Adrenal gland (tissue), 5 donors: Measurements from ENCODE around the gene SLC66A3.

Experiments
- POLR2A ChIP-seq, 2 donors: fragments of 450-650 bp; IDR thresholded peaks; one replicate each; pipeline ENCODE4 v1.6.1; 2017; ENCODE audit warnings: antibody characterized with exemption in 2 of 2, mild to moderate bottlenecking in 2 of 2, moderate library complexity in 1 of 2
- TF ChIP-seq, protein P1 (sequence below), 6 experiments: fragments of 450-650 bp in 4 of 6; fragments of 200-600 bp in 2 of 6; sonication (generic) in 1 of 6; IDR thresholded peaks; 1 replicate in 5 of 6; 2 replicates in 1 of 6; pipeline versions ENCODE4 v1.5.1 to v1.8.0; 2016 to 2021; ENCODE audit warnings: antibody characterized with exemption in 6 of 6, mild to moderate bottlenecking in 2 of 6, moderate library complexity in 1 of 6
- donor health status: DM: no; HTN: no; CAD: no.

DNA sequence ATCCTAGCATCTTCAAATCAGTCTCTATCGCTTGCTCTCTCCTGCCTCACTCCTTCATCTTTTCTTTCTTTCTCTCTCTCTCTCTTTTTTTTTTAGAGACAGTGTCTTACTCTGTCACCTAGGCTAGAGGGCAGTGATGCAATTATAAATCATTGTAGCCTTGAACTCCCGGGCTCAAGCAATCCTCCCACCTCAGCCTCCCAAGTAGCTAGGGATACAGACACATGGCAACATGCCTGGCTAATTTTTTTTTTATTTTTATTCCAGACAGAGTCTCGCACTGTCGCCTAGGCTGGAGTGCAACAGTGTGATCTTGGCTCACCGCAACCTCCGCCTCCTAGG lies 10.6 kb upstream of the SLC66A3 start:
- TF ChIP-seq, protein P1, sequence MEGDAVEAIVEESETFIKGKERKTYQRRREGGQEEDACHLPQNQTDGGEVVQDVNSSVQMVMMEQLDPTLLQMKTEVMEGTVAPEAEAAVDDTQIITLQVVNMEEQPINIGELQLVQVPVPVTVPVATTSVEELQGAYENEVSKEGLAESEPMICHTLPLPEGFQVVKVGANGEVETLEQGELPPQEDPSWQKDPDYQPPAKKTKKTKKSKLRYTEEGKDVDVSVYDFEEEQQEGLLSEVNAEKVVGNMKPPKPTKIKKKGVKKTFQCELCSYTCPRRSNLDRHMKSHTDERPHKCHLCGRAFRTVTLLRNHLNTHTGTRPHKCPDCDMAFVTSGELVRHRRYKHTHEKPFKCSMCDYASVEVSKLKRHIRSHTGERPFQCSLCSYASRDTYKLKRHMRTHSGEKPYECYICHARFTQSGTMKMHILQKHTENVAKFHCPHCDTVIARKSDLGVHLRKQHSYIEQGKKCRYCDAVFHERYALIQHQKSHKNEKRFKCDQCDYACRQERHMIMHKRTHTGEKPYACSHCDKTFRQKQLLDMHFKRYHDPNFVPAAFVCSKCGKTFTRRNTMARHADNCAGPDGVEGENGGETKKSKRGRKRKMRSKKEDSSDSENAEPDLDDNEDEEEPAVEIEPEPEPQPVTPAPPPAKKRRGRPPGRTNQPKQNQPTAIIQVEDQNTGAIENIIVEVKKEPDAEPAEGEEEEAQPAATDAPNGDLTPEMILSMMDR (IDR thresholded peaks at IDR 0.05) = no peak
- TF ChIP-seq POLR2A (IDR thresholded peaks at IDR 0.05) = no peak
